B cell (primary cell): ENCODE results near the gene LLCFC1. TPM values are rescaled to one million over a fixed set of nuclear protein-coding genes. Genes with fewer than 3 reads are reported as not detected.

Source experiments
- ATAC-seq: fragments of 200-7000 bp; cut with Tn5 transposase; one replicate; pipeline ENCODE4 v1.10.0; 2021; ENCODE audit warnings: low read depth, mild to moderate bottlenecking, moderate number of reproducible peaks, moderate library complexity
- CTCF ChIA-PET: fragments of 350-600 bp; sonication (Branson Sonifier 250); formaldehyde crosslinking; loops from one replicate; lab custom pipeline; 2021; ENCODE audit warnings: antibody characterized with exemption, inconsistent platforms; lab: Charles Lee
- POLR2A ChIA-PET: fragments of 350-600 bp; sonication (Branson Sonifier 250); formaldehyde crosslinking; loops from one replicate; lab custom pipeline; 2021; ENCODE audit warnings: antibody characterized with exemption; lab: Charles Lee
- DNase-seq: peaks from one replicate; pipeline ENCODE4 v3.0.0; 2013
- H2AFZ ChIP-seq: 2 replicates; pipeline ENCODE4 v1.6.1; 2012; ENCODE audit warnings: mild to moderate bottlenecking, low read depth, low read length; ENCODE audit not compliant: insufficient read depth, poor library complexity, severe bottlenecking
- H3K27ac ChIP-seq, 2 donors: 1 replicate in 1 of 2; 2 replicates in 1 of 2; pipeline ENCODE4 v1.5.1; 2012 to 2013; ENCODE audit warnings: low read length in 2 of 2, mild to moderate bottlenecking in 2 of 2, moderate library complexity in 1 of 2
- H3K27me3 ChIP-seq, 4 experiments: fragments of 200-600 bp in 1 of 4; sonication (generic) in 1 of 4; replicated peaks in 1 of 4; 1 replicate in 2 of 4; 2 replicates in 2 of 4; pipeline versions ENCODE4 v1.6.1 to v1.7.0; 2013 to 2016; ENCODE audit warnings: low read length in 3 of 4, mild to moderate bottlenecking in 2 of 4, mixed read lengths in 1 of 4, moderate library complexity in 1 of 4; ENCODE audit not compliant: insufficient read depth in 4 of 4, control insufficient read depth in 3 of 4; ENCODE audit errors: control extremely low read depth in 1 of 4
- H3K36me3 ChIP-seq, 2 experiments: replicated peaks in 1 of 2; 1 replicate in 1 of 2; 2 replicates in 1 of 2; pipeline versions ENCODE4 v1.6.1 to v1.7.1; 2013; ENCODE audit warnings: low read length in 1 of 2; ENCODE audit not compliant: insufficient read depth in 2 of 2, control insufficient read depth in 1 of 2; ENCODE audit errors: control extremely low read depth in 1 of 2, extremely low read depth in 1 of 2
- H3K4me1 ChIP-seq, 2 donors: fragments of 200-600 bp in 1 of 2; sonication (generic) in 1 of 2; 1 replicate in 1 of 2; 2 replicates in 1 of 2; pipeline versions ENCODE4 v1.5.1 to v1.6.1; 2013 to 2017; ENCODE audit warnings: low read length in 2 of 2; ENCODE audit not compliant: control insufficient read depth in 2 of 2, insufficient read depth in 2 of 2
- H3K4me2 ChIP-seq: replicated peaks from 2 replicates; pipeline ENCODE3; 2012; ENCODE audit warnings: mild to moderate bottlenecking, low read depth, low read length; ENCODE audit not compliant: poor library complexity, severe bottlenecking
- H3K4me3 ChIP-seq, 5 experiments: fragments of 200-600 bp in 1 of 5; sonication (generic) in 1 of 5; 1 replicate in 3 of 5; 2 replicates in 2 of 5; pipeline versions ENCODE4 v1.5.1 to v1.7.0; 2011 to 2016; ENCODE audit warnings: low read length in 4 of 5, mild to moderate bottlenecking in 4 of 5, low read depth in 2 of 5, control low read depth in 1 of 5, moderate library complexity in 1 of 5; ENCODE audit not compliant: insufficient read depth in 1 of 5; ENCODE audit errors: control extremely low read depth in 1 of 5, extremely low read depth in 1 of 5
- H3K79me2 ChIP-seq: fragments of 200-600 bp; sonication (generic); one replicate; pipeline ENCODE4 v1.6.0; 2016; ENCODE audit warnings: low read length; ENCODE audit not compliant: control insufficient read depth, insufficient read depth
- H3K9ac ChIP-seq: fragments of 200-600 bp; sonication (generic); 2 replicates; pipeline ENCODE4 v1.6.1; 2017; ENCODE audit warnings: mild to moderate bottlenecking, low read length, moderate library complexity
- H3K9me3 ChIP-seq, 3 donors: one replicate each; pipeline versions ENCODE4 v1.6.1 to v1.7.1; 2013; ENCODE audit warnings: low read length in 2 of 3; ENCODE audit not compliant: control insufficient read depth in 2 of 3, insufficient read depth in 1 of 3; ENCODE audit errors: control extremely low read depth in 1 of 3
- H4K20me1 ChIP-seq: 2 replicates; pipeline ENCODE4 v1.6.0; 2012; ENCODE audit warnings: mild to moderate bottlenecking, low read length; ENCODE audit not compliant: insufficient read depth, control insufficient read depth, poor library complexity, severe bottlenecking
- H3K27ac Mint-ChIP-seq: one replicate; pipeline ENCODE4 v1.8.0; 2021; ENCODE audit warnings: mixed read lengths
- H3K27me3 Mint-ChIP-seq: one replicate; pipeline ENCODE4 v1.8.0; 2021; ENCODE audit warnings: mixed read lengths
- H3K4me1 Mint-ChIP-seq: one replicate; pipeline ENCODE4 v1.8.0; 2021; ENCODE audit warnings: mixed read lengths
- H3K4me3 Mint-ChIP-seq: one replicate; pipeline ENCODE4 v1.8.0; 2021; ENCODE audit warnings: mixed read lengths
- H3K9me3 Mint-ChIP-seq: one replicate; pipeline ENCODE4 v1.8.0; 2022; ENCODE audit warnings: mixed read lengths; ENCODE audit not compliant: insufficient read depth
- CTCF ChIP-seq: fragments of 200-600 bp; IDR thresholded peaks from one replicate; pipeline ENCODE4 v1.8.0; 2022; ENCODE audit warnings: antibody characterized with exemption, mild to moderate bottlenecking
- EZH2 ChIP-seq: IDR thresholded peaks from 2 replicates; pipeline ENCODE4 v1.6.1; 2012; ENCODE audit warnings: borderline replicate concordance, low read depth, mild to moderate bottlenecking, moderate library complexity, low read length; ENCODE audit not compliant: insufficient read depth, poor library complexity, severe bottlenecking
- WGBS: methylation state at CpG from one replicate; pipeline ENCODE4 v1.1.5; 2013; ENCODE audit warnings: missing lambda C conversion rate; ENCODE audit not compliant: insufficient coverage; 5-methylcytosine and 5-hydroxymethylcytosine counted together
- intact Hi-C: fragments of 100-400 bp; cut with micrococcal nuclease; formaldehyde crosslinking; loops from one replicate; pipeline ENCODE4 v1.10.0; 2022
- polyA plus RNA-seq: library from polyadenylated mRNA; depleted of rRNA; stranded (reverse); fragments of >200 nt; gene quantifications from 2 replicates; pipeline ENCODE4 v1.2.3, GENCODE V29; 2012
- total RNA-seq, 2 donors: library from RNA; stranded (reverse); fragments of 120-200 nt in 1 of 2; gene quantifications; 1 replicate in 1 of 2; 2 replicates in 1 of 2; pipeline versions ENCODE4 v1.2.3 to v1.2.4, GENCODE V29; 2013 to 2022

Gene LLCFC1
- total and polyA plus RNA-seq, 2 donors (not counting 1 experiment from before 2014, with no cell fraction given): not detected

GRCh38 chr7:142933092-142933475, 6.2 kb upstream of the LLCFC1 start:
- H3K79me2 ChIP-seq: no peaks in the 10 kb centered on the region
- H3K4me3 ChIP-seq: no peak overlapping the region
- H3K4me2 ChIP-seq: no peak overlapping the region
- H4K20me1 ChIP-seq: no peaks in the 10 kb centered on the region
- peaks cover 2% of the 10 kb centered on the region for H3K4me1 Mint-ChIP-seq
- no peak overlapping the region for H3K4me3 Mint-ChIP-seq
- WGBS: 93% methylated on average over 6 of the region's 7 CpGs
- peaks cover 2 to 6% of the 10 kb centered on the region in 2 donors for H3K4me1 ChIP-seq
- H2AFZ ChIP-seq: no peak overlapping the region
- intact Hi-C loops: no loop called here
- DNase-seq (no peak), ATAC-seq (no peak)
- no peaks in the 10 kb centered on the region for H3K27me3 ChIP-seq
- peaks cover 12% of the 10 kb centered on the region for H3K27me3 Mint-ChIP-seq
- H3K27ac ChIP-seq: no peak overlapping the region
- H3K27ac Mint-ChIP-seq: no peak overlapping the region
- H3K36me3 ChIP-seq: no peaks in the 10 kb centered on the region
- no peak overlapping the region for H3K9ac ChIP-seq
- CTCF ChIA-PET: no interaction called here
- H3K9me3 Mint-ChIP-seq: no peaks in the 10 kb centered on the region
- POLR2A ChIA-PET: no interaction called here
- no peaks in the 10 kb centered on the region for H3K9me3 ChIP-seq
- TF ChIP-seq CTCF: no peak
- no peak for TF ChIP-seq EZH2

GRCh38 chr7:142933624-142934023, 5.7 kb upstream of the LLCFC1 start, which contains the start of gene TRPV5:
Gene TRPV5 (minus strand): TSS chr7:142933746. CDS start chr7:142933459, 287 bp downstream.
- CTCF ChIA-PET: no interaction called here
- H3K4me3 Mint-ChIP-seq: no peak within 1 kb of the TSS

More at GRCh38 chr7:142933624-142934023, 5.7 kb upstream of the LLCFC1 start, which contains the start of gene TRPV5:
- H2AFZ ChIP-seq: no peak within 1 kb of the TSS
- no peaks in the 10 kb centered on the region for H3K36me3 ChIP-seq
- Mint-ChIP-seq H3K27me3 (peaks cover 12% of the 10 kb centered on the region), H3K9me3 (no peaks in the 10 kb centered on the region), H3K27ac (no peak within 1 kb of the TSS), H3K4me1 (no peaks in the 10 kb centered on the region)
- no peak within 1 kb of the TSS for H3K4me2 ChIP-seq
- H3K27me3 ChIP-seq: no peaks in the 10 kb centered on the region
- H3K27ac ChIP-seq: no peak within 1 kb of the TSS
- 67% methylated on average over 4 of the region's 4 CpGs for WGBS
- TF ChIP-seq CTCF (no peak), EZH2 (no peak)
- no peak within 1 kb of the TSS for H3K4me3 ChIP-seq
- H3K9ac ChIP-seq: no peak within 1 kb of the TSS
- no peaks in the 10 kb centered on the region for H4K20me1 ChIP-seq
- H3K79me2 ChIP-seq: no peaks in the 10 kb centered on the region
- POLR2A ChIA-PET: no interaction called here
- no peak for ATAC-seq
- no peaks in the 10 kb centered on the region for H3K9me3 ChIP-seq
- peaks cover 0 to under 1% of the 10 kb centered on the region in 2 donors for H3K4me1 ChIP-seq
- intact Hi-C loops: no loop called here
- no peak for DNase-seq
